Measurements from ENCODE around the gene CHRND. TPM values are rescaled to one million over a fixed set of nuclear protein-coding genes. Genes with fewer than 3 reads are reported as not detected.
"Not testable (repeated sequence)": the region's sequence is repeated elsewhere in the genome, so short reads cannot be mapped to it uniquely, and the experiment has no call there.

Gene CHRND
- polyA plus RNA-seq, 3 donors: 0.47 to 1.2 (median 0.71) TPM

DNA sequence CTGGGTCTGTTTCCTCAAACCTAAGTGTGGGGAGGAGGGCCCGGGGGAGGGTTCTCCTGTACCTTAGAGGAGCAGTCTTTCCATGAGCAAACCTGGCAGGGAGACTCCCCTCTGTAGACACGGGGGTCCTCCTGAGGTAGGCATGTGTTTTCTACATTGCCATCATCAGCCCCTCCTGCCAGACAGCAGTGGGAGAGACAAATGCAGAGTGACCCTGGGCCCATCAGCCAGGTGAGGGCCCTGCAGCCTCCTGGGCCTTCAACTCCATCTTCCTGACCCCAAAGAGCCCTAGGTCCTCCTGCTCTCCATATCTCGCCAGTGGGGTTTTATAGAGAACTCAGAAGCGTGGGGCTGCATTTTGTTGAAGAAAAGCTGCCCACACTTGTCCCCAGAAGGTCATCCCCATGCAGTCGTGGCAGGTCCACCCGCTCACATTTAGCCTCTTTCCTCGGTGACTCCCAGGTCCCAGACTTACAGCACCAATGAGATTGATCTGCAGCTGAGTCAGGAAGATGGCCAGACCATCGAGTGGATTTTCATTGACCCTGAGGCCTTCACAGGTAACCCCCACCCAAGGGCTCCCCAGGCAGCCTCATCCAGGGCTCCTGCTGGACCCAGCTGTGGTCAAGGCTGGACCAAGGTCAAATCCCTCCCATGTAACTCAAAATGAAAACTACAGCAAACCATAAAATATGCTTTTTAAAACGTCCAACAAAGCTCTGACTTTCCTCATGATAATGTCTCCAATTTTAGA lies 16.2 kb downstream of the CHRND start:
- no peak for DNase-seq

DNA sequence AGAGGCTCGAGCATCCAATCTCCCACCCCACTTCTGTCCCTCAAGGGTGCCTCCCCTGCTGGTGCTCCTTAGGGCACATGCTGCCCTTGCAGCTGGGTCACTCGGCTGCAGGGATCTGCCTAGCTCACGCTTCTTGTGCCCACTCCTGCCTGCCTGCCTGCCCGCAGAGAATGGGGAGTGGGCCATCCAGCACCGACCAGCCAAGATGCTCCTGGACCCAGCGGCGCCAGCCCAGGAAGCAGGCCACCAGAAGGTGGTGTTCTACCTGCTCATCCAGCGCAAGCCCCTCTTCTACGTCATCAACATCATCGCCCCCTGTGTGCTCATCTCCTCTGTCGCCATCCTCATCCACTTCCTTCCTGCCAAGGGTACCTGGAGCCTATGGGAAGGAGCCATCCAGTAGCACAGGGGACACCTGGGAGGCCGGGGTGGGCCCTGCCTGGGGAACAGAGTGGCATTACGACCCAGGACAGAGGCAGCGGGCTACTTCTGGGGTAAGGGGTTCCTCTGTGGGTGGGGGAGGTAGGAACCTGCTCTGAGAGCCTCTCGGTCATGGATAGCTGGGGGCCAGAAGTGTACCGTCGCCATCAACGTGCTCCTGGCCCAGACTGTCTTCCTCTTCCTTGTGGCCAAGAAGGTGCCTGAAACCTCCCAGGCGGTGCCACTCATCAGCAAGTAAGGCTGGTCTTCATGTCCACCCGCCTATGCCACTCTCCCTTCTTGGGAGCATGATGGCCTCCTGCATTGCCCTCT lies 16.9 kb downstream of the CHRND start:
- no peak for DNase-seq

DNA sequence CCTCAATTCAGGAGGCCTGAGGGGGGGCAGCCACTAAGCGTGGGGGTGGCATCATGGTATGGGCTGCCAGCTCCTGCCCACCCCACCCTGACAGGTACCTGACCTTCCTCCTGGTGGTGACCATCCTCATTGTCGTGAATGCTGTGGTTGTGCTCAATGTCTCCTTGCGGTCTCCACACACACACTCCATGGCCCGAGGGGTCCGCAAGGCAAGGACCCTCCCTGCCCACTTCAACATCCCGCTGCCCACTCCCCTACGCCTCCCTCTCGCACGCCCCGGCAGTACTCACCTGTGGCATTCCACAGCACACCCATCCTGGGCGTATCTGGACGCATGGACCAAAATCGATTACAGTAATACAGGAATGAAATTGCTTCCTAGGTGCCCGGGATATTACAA lies 17.5 kb downstream of the CHRND start:
- no peak for DNase-seq

DNA sequence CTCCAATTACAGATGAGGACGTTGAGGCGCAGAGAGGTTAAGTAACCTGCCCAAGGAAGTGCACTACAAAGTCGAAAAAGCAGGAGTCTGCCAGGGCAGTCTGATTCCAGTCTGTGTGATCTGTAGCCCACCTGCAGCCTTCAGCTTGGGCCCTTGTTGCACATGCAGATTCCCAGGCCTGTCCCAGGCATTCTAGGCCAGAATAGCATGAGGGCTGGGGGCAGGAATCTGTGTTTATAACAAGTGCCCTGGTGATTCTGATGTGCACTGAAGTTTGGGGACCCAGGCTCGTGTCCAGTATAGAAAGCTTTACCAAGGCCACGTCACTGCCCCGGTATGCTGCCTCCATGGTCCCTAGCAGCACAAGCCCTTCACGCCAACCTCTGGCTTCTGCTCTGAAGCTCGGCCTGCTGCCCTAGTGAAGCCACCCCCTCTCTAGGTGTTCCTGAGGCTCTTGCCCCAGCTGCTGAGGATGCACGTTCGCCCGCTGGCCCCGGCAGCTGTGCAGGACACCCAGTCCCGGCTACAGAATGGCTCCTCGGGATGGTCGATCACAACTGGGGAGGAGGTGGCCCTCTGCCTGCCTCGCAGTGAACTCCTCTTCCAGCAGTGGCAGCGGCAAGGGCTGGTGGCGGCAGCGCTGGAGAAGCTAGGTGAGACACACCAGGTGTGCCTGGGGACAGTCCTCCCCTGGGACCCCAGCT lies 18.1 kb downstream of the CHRND start:
- no peak for DNase-seq

DNA sequence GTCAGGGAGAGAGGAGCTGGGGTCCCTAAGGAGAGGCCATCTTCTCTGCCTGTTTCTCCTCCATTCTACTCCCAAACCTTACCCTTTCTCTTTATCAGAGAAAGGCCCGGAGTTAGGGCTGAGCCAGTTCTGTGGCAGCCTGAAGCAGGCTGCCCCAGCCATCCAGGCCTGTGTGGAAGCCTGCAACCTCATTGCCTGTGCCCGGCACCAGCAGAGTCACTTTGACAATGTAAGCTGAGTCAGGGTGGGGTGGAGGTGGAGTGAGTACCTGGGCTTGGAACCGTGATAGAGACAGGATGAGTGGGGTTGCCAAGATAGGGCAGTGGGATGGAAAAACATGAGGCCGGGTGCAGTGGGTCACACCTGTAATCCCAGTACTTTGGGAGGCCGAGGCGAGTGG lies 18.7 kb downstream of the CHRND start:
- DNase-seq: no peak

DNA sequence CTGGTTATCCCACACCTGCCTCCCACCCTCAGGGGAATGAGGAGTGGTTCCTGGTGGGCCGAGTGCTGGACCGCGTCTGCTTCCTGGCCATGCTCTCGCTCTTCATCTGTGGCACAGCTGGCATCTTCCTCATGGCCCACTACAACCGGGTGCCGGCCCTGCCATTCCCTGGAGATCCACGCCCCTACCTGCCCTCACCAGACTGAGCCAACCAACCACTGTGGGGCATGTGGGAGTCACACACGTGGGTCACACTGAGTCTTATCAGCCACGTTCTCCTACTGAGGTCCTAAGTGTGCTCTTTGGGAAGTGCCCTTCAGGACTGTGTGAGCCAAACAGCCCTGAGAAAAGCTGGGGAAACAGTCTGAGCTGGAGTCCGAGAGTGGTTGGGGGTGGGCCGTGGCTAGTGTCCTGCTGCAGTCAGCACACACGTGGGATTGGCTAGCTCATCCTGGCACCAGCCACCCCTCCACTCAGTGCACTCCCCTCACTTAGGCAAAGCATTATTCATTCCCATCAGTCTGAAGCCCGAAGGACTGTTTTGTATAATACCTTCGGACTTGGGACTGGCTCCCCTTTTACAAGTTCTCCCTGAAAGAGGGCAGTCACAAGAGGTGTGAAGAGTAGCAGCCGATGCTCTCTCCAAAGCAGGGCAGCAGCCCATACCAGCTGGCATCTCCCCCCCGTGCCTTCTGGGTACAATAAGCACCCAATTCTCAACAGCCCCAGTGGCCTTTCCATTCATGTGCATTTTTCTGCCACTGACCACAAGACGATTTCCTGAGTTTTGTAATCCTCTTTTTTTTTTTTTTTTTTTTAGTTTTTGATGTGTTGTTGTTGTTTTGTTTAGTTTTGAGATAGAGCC lies 19.8 kb downstream of the CHRND start:
- no peak for DNase-seq

DNA sequence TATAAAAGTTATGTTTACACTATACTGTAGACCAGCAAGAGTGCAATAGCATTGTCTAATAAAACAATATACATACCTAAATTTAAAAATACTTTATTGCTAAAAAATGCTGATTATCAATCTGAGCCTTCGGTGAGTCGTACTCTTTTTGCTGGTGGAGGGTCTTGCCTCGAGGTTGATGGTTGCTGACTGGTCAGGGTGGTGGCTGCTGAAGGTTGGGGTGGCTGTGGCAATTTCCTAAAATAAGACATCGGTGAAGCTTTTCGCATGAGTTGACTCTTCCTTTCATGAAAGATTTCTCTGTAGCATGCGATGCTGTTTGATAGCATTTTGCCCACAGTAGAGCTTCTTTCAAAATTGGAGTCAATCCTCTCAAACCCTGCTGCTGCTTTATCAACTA lies 22.0 kb downstream of the CHRND start:
- DNase-seq: no peak

DNA sequence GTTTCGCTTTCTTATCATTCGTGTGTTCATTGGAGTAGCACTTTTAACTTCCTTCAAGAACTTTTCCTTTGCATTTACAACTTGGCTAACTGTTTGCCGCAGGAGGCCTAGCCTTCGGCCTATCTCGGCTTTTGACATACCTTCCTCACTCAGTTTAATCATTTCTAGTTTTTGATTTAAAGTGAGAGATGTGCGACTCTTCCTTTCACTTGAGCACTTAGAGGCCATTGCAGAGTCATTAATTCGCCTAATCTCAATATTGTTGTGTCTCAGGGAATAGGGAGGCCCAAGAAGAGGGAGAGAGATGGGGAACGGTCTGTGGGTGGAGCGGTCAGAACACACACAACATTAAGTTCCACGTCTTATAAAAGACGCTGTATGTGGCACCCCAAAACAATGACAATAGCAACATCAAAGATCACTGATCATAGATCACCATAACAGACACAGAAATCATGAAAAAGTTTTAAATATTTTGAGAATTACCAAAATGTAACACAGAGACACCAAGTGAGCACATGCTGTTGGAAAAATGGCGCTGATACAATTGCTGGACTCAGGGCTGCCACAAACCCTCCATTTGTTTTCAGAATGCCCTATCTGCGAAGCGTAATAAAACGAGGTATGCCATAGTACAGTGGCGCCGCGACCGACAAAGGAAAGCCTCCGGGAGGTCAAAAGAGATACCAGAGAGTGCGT lies 23.8 kb downstream of the CHRND start:
- DNase-seq: no peak

DNA sequence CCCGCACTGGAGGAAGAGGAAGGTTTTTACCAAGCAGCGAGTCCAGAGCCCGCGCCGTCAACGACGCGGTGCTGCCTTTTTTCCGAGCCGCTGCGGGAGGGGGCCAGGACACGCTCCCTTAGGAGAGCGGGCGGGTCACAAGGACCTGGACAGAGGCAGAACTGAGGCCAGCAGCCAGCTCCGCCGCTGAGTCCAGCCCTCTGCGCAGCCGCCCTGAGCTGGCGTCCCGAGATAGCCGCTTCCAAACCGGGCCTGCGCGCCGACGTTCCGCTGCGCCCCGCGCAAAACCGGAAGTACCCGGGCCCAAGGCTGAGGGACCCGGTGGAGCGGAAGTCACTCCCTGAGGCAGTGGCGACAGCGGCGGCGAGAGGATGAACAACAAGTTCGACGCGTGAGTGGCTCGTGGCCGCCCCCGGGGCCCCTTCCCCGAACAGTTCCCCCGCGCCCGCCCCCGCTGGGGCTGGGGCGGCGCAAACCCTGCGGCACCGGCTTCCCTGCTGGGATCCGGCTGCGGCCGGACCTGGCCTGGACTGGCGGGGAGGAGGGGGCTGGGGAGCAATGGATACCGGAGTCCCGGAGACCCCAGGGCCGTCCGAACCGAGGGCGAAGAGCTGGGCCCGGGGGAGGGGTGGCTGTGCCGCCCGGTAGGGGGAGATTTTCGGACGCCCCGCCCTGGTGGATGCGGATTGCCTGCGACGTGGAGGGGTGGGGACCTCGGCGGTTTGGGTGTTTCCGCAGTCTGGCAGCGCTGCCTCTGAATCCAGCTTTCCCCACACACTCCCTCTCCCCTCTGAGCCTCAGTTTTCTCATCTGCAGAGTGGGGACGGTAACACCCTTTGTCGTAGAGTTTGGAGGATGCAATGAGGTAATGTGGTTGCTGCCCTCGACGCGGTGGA lies 24.6 kb downstream of the CHRND start, which contains the start of the genes EIF4E2 and TIGD1:
Gene EIF4E2 (plus strand): TSS at position 336 of the 896 bp plus-strand sequence. CDS start 36 bp downstream, at position 372.
Gene TIGD1 (minus strand): TSS at position 204 of the 896 bp plus-strand sequence. CDS start 675 bp downstream, outside the sequence.
- peak; percentile 94 for DNase-seq

DNA sequence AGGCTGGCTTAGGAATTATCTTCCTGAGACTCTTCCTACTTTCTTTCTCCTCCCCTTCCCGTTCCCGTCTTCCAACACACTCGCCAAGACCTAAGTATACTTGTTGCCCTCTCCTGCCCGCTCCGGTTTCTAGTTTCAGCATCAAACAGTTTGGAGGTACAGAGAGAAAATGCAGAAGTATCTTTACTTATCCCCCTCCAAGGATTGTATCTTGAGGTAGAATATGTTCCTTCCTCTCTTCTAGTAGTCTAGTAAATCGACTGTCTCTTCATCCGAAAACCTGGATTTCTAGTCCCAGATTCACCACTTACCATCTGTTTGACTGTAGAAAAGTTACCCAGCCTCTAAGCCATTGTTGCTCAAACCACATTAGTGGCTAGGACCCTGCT lies 25.3 kb downstream of the CHRND start:
- DNase-seq: no peak

DNA sequence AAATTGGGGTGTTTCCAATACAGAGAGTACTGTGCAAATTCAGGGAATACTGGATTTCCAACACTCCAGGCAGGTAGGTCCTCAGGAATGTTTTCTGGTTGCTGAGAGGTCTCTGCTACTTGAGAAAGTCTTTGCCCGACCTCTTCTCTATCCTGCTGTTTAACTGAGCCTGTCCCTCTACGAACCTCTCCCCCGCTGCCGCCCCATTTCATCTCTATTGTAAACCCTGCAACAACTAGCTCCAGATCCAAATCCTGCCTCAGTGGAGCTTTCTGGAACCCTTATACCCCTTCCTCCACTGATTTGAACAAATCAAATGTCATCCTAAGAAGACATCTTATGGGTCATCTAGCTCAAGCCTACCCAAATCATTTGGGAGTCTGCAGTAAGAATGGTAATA lies 25.8 kb downstream of the CHRND start:
- no peak for DNase-seq

DNA sequence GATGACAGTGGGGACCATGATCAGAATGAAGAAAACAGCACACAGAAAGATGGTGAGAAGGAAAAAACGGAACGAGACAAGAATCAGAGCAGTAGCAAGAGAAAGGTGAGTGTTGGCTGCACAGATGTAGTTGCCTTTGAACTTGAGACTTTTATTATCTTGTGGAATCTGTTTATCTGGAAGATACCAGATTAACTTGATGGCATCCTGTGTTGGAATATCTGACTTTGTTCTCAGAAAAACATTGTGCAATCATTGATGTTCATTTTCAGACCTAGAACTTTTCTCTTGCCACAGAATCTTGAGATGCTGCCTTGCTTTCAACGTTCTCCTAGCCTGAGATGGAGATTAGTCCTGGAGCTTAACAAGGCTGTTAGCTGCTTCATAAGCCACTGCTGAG lies 30.5 kb downstream of the CHRND start:
- no peak for DNase-seq

DNA sequence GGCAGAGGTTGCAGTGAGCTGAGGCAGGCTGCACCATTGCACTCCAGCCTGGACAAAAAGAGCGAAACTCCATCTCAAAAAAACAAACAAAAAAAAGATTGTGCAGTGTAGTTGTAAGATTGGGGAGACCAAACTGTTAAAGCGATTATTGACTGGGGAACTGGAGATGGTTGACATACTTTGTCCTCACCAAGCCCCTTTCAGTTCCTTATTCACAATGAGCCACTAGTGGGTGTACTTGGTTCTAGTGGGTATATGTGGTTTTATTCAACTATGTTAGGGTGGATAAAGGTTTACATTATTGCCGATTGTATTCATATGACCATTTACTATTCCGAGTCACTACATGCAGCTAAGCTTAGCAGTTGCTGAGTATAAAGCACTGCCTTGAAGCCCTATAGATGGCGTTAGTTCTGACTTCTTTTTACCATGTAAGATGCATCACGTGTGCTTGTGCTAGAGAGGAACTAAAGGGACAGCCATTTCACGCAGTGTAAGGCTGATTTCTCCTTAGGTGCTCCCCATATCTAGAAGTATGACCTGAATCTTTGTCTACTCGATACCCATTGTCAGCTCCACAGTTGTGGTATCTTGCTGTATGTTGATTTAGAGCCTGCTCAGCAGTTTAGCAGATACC lies 36.7 kb downstream of the CHRND start:
- no peak for DNase-seq

DNA sequence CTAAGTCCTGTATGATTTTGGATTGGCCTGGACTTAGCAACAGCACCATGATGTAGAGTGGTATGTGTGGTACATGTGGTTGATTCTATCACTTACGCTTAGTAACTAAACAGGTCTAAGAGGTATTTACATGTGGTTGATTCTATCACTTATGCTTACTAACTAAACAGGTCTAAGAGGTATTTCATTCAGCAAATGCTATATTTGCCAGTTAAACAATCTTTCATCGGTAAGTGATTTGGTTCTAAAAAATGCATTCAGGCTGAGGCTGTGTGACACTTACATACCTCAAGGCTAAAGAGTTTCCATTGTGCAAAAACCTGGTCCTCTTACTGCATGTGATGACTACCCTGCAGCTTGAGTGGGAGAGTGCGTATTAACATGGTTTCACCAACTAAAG lies 37.6 kb downstream of the CHRND start:
- DNase-seq: no peak

DNA sequence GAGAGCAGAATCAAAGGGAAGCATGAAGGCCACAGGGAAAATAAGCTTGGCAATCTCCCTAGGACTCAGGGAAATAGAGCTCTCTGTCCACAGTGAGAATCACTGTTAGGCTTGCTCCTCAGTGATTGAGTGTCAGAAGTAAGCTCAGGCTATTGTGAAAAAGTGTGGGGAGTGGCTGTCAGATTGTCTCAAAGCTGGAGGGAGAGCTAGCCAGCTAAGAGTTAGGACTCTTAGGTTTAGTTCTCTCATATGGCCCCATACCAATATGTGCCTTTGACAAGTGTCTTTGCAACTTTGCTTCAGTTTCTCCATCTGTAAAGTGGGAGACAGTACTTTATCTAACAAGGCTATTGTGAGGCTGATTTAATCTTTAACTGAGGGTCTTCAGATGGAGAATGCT lies 41.8 kb downstream of the CHRND start:
- DNase-seq: no peak

DNA sequence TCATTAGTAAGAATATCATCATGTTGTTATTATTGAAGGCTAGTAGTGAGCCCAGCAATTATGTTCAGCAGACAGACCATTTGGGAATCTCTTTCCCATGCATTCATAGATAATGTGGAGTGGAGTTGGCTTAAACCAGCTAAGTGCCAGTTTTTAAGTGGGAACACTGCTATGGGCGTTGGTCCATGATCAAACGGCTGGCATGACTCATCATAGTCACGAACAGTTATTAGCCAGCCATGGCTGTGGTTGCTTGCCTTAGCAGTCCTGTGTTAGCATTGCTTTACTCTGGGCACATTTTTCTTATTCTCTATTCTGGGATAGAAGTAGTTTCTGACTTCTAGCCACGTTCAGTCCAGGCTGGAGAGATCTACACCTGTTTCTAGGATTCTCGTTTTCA lies 42.2 kb downstream of the CHRND start:
- no peak for DNase-seq

DNA sequence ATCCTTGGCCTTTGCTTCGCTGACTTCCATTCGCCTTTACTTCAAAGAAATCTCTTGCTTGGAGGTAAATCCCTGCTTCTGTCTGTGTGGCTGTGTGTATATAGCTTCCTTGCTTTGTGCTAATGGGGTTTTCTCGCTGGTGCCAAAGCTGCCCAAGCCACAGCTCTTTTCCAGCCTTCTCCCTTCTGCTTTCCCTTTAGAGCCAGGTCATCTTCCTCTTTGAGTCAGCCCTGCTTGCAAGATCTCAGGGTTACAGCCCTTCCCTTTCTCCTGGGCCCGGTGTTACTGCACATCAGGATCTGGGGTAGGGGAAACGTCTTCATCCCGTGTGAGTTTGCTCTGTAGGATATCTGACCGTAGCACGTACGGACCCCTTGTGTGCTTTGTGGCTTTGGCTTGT lies 43.6 kb downstream of the CHRND start:
- DNase-seq: no peak

DNA sequence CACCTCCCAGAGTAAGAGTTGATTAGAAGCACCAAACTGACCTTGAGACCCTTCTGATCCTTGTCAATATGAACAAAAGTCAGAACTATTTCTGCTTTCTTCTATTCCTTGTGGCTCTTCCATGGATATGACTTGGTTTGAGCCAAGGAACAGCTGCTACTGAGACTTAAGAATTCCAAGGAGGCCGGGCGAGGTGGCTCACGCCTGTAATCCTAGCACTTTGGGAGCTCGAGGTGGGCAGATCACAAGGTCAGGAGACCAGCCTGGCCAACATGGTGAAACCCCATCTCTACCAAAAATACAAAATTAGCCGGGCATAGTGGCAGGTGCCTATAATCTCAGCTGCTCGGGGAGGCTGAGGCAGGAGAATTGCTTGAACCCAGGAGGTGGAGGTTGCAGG lies 44.5 kb downstream of the CHRND start:
- not testable (repeated sequence) for DNase-seq

DNA sequence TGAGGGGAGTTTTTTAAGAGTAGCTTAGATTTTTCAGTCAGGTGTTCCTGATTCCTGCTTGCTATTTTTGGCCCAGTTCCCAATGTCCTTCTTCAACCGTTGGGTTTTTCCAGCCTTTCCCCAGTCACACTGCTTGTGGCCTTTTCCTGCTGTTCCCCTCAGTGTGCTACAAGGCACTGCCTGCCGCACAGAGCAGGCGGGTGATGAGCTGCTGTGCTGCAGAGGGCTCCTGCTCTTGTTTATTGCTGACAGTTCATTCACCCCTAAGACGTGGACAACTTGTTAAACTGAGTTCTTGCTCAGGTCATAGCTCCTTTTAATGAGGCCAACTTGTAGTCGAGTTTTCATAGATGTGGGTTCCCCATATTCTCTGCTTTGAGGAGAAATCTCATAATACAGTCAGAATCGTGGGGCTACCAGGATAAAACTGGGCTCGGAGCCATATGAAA lies 45.1 kb downstream of the CHRND start:
- no peak for DNase-seq
